GM12878 (cell line): ENCODE data around the gene ATP5PD. TPM values are rescaled to one million over a fixed set of nuclear protein-coding genes. Genes with fewer than 3 reads are reported as not detected.
A peak's percentile ranks its signal among the peaks of the same experiment; 100 is the strongest.

Source experiments
- ATAC-seq: fragments of 200-7000 bp; cut with Tn5 transposase; 3 replicates; pipeline ENCODE4 v1.9.1; 2020; ENCODE audit warnings: mild to moderate bottlenecking, moderate library complexity
- BruUV-seq: library from RNA; stranded (reverse); fragments of 400-500 nt; replicated peaks from 2 replicates; lab custom pipeline; 2021; lab: Mats Ljungman, UMichigan
- CTCF ChIA-PET: fragments of 300-600 bp; sonication (Branson Sonifier 250); formaldehyde crosslinking; extraction: SDS; loops from one replicate; lab custom pipeline; 2021; ENCODE audit warnings: inconsistent platforms; lab: Yijun Ruan, JAX
- POLR2A ChIA-PET: fragments of 350-600 bp; formaldehyde crosslinking; extraction: SDS; loops from one replicate; lab custom pipeline; 2021; ENCODE audit warnings: inconsistent platforms; lab: Charles Lee
- RAD21 ChIA-PET: fragments of 300-600 bp; sonication (Branson Sonifier 250); formaldehyde crosslinking; loops from one replicate; lab custom pipeline; 2023; ENCODE audit warnings: antibody characterized with exemption; ENCODE audit not compliant: unreplicated experiment; lab: Charles Lee
- SMC1A ChIA-PET: fragments of 300-600 bp; sonication (Branson Sonifier 250); formaldehyde crosslinking; loops from one replicate; lab custom pipeline; 2023; ENCODE audit not compliant: unreplicated experiment, uncharacterized antibody; lab: Charles Lee
- DNase-seq: peaks from one replicate; pipeline ENCODE4 v3.0.0-alpha.2; 2011; ENCODE audit warnings: low read depth, low spot score
- FAIRE-seq: peaks from 3 replicates; lab custom pipeline; 2011; peaks lifted over from hg19 to GRCh38; lab: Jason Lieb, UNC
- H2AFZ ChIP-seq: 2 replicates; pipeline ENCODE4 v1.6.0; 2011; ENCODE audit warnings: low read depth, low read length, control low read depth; ENCODE audit not compliant: control insufficient read depth
- H3K27ac ChIP-seq: 2 replicates; pipeline ENCODE4 v1.5.1; 2011; ENCODE audit warnings: control low read depth; ENCODE audit not compliant: control insufficient read depth, insufficient read depth
- H3K27me3 ChIP-seq, 2 experiments: replicated peaks in 1 of 2; 2 replicates each; pipeline versions ENCODE4 v1.6.0 to v1.6.1; 2011; ENCODE audit warnings: low read length in 1 of 2; ENCODE audit not compliant: control insufficient read depth in 2 of 2, insufficient read depth in 2 of 2
- H3K36me3 ChIP-seq, 2 experiments: 2 replicates each; pipeline ENCODE4 v1.5.1; 2011; ENCODE audit warnings: low read length in 1 of 2; ENCODE audit not compliant: control insufficient read depth in 2 of 2, insufficient read depth in 2 of 2
- H3K4me1 ChIP-seq: 2 replicates; pipeline ENCODE4 v1.6.1; 2011; ENCODE audit warnings: mild to moderate bottlenecking, low read length, moderate library complexity, mixed read lengths; ENCODE audit not compliant: control insufficient read depth, insufficient read depth
- H3K4me2 ChIP-seq: 2 replicates; pipeline ENCODE4 v1.6.0; 2011; ENCODE audit warnings: control low read depth; ENCODE audit not compliant: control insufficient read depth, insufficient read depth
- H3K4me3 ChIP-seq: fragments of 200-600 bp; sonication (generic); 2 replicates; pipeline ENCODE4 v1.5.1; 2016
- H3K79me2 ChIP-seq: 2 replicates; pipeline ENCODE4 v1.6.0; 2011; ENCODE audit warnings: low read length; ENCODE audit not compliant: control insufficient read depth, insufficient read depth
- H3K9ac ChIP-seq: 2 replicates; pipeline ENCODE4 v1.8.0; 2011; ENCODE audit warnings: low read length, control low read depth, mixed read lengths; ENCODE audit not compliant: control insufficient read depth, insufficient read depth
- H3K9me3 ChIP-seq: replicated peaks from 3 replicates; pipeline ENCODE4 v1.5.1; 2011; ENCODE audit warnings: mild to moderate bottlenecking, low read length; ENCODE audit not compliant: control insufficient read depth, insufficient read depth
- H4K20me1 ChIP-seq: 2 replicates; pipeline ENCODE4 v1.6.0; 2011; ENCODE audit not compliant: control insufficient read depth, insufficient read depth
- NR2F1 ChIP-seq: fragments of 450-650 bp; conservative IDR thresholded peaks from 2 replicates; pipeline ENCODE4 v1.6.1; 2017; ENCODE audit warnings: mild to moderate bottlenecking
- POLR2A ChIP-seq: IDR thresholded peaks from 2 replicates; pipeline ENCODE4 v1.6.1; 2011; ENCODE audit warnings: low read depth, mild to moderate bottlenecking, low read length
- RFX5 ChIP-seq: IDR thresholded peaks from 2 replicates; pipeline ENCODE4 v1.6.1; 2011; ENCODE audit warnings: low read depth, low read length, improper control_type of control experiment
- WGBS: methylation state at CpG from one replicate; pipeline ENCODE4 v1.1.6; 2016; ENCODE audit warnings: low lambda C conversion rate; ENCODE audit not compliant: insufficient replicate concordance, insufficient coverage; ENCODE audit errors: missing lambda C conversion rate; 5-methylcytosine and 5-hydroxymethylcytosine counted together
- in situ Hi-C: fragments of 300-500 bp; cut with MboI; formaldehyde crosslinking; loops from 9 replicates; pipeline ENCODE4 v1.14.3; 2018; ENCODE audit warnings: mixed read lengths
- intact Hi-C: fragments of 100-400 bp; cut with micrococcal nuclease; formaldehyde crosslinking; loops from one replicate; pipeline ENCODE4 v1.14.2; 2022; ENCODE audit not compliant: unreplicated experiment
- polyA plus RNA-seq, 11 experiments: library from polyadenylated mRNA; depleted of rRNA in 4 of 11; unstranded in 6 of 11; stranded (reverse) in 5 of 11; fragments of >200 nt; fragmentation: Nextera tagmentation in 4 of 11; fragmentation: Illumina TruSeq in 1 of 11; extraction: Ambion mirVana in 4 of 11; extraction: Trizol in 1 of 11; gene quantifications; 1 replicate in 1 of 11; 2 replicates in 10 of 11; pipeline versions ENCODE4 v1.2.1 to v1.2.3, GENCODE V29; 2011 to 2016; ENCODE audit warnings: inconsistent platforms in 2 of 11, missing spikeins in 2 of 11, low read depth in 1 of 11
- total RNA-seq, 4 experiments: library from RNA; depleted of rRNA in 3 of 4; stranded (reverse); fragments of >200 nt in 3 of 4; fragmentation: Illumina TruSeq in 1 of 4; extraction: Trizol in 1 of 4; gene quantifications; 2 replicates each; pipeline versions ENCODE4 v1.2.1 to v1.2.3, GENCODE V29; 2013 to 2021
- TF ChIP-seq, protein P1 (sequence below): fragments of 450-650 bp; IDR thresholded peaks from 2 replicates; pipeline ENCODE4 v1.6.1; 2017; ENCODE audit warnings: mild to moderate bottlenecking, moderate library complexity
- TF ChIP-seq, protein P2 (sequence below): fragments of 450-650 bp; formaldehyde crosslinking; IDR thresholded peaks from 2 replicates; pipeline ENCODE4 v1.4.0; 2020; ENCODE audit warnings: mild to moderate bottlenecking, moderate library complexity

Gene ATP5PD
- total and polyA plus RNA-seq, 10 of the 15 experiments (the other 5 are each of a cell fraction or from before 2014, with no cell fraction given) = 172 to 772 (median 321) TPM

DNA sequence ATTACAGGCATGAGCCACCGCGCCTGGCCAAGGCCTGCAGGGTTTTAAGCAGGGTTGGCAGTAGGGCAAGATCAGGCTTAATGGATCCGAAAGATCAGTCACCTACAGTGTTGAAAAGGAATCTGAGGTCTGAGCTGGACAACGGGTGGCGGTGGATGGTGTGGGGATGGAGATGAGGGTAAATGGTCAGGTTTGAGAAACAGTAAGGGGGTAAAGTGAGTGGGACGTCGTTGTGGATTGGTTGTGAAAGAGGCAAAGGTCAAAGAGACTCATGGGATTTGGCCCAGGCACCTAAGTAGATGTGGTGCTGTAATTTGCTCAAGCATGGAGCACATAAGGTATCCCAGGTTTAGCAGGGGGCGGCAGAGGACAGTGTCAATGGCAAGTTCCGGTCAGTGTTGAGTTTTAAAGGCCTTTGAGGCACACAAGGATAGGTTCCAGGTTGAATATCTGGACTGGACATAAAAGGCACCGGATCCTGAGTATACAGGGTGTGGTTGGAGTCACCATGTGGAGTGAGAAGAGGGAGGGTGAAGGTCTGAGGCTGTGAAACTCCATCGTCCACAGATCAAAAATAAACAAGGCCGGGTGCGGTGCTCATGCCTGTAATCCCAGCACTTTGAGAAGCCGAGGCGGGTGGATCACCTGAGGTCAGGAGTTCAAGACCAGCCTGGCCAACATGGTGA, 39.9 kb upstream of the ATP5PD start (continued):
- TF ChIP-seq, protein P1, sequence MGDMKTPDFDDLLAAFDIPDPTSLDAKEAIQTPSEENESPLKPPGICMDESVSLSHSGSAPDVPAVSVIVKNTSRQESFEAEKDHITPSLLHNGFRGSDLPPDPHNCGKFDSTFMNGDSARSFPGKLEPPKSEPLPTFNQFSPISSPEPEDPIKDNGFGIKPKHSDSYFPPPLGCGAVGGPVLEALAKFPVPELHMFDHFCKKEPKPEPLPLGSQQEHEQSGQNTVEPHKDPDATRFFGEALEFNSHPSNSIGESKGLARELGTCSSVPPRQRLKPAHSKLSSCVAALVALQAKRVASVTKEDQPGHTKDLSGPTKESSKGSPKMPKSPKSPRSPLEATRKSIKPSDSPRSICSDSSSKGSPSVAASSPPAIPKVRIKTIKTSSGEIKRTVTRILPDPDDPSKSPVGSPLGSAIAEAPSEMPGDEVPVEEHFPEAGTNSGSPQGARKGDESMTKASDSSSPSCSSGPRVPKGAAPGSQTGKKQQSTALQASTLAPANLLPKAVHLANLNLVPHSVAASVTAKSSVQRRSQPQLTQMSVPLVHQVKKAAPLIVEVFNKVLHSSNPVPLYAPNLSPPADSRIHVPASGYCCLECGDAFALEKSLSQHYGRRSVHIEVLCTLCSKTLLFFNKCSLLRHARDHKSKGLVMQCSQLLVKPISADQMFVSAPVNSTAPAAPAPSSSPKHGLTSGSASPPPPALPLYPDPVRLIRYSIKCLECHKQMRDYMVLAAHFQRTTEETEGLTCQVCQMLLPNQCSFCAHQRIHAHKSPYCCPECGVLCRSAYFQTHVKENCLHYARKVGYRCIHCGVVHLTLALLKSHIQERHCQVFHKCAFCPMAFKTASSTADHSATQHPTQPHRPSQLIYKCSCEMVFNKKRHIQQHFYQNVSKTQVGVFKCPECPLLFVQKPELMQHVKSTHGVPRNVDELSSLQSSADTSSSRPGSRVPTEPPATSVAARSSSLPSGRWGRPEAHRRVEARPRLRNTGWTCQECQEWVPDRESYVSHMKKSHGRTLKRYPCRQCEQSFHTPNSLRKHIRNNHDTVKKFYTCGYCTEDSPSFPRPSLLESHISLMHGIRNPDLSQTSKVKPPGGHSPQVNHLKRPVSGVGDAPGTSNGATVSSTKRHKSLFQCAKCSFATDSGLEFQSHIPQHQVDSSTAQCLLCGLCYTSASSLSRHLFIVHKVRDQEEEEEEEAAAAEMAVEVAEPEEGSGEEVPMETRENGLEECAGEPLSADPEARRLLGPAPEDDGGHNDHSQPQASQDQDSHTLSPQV = no peak
- TF ChIP-seq POLR2A (no peak), RFX5 (no peak)

DNA sequence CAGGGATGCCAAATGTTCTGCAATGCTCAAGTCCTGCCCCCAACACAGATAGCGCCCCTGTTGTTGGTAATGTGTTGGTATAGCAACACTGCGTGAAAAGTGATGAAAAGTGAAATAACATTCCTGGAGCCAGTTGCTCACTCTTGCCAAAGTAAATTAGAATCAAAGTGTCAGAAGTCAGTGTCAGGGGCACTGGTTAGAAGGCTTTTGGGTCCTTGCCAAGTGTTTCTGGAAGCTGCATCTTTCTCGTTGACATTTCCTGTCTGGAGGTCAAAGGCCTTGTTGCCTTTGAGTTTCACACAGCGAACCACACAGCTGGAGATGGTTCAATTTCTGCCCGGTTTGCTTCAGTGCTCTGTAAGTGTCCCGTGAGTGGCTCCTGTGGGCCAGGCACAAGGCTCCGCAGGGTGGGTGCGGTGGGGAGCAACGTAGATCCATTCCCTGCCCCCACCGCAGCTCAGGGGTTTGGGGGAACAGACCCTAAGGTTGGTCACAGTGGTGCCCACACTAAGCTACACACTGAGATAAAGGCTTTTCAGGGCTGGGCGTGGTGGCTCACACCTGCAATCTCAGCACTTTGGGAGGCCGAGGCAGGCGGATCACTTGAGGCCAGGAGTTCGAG, 37.4 kb upstream of the ATP5PD start:
- CTCF ChIA-PET = interaction anchor here (1.1 to 1.8 kb wide), 2 partner anchors 11 to 30 kb away, joined by 3 to 7 read pairs; no protein-coding TSS in a partner anchor
- no peaks in the 10 kb centered on the region for H3K79me2 ChIP-seq
- TF ChIP-seq NR2F1 = peak; percentile 63; the same call in 1 of the 2 replicates
- TF ChIP-seq, protein P2, sequence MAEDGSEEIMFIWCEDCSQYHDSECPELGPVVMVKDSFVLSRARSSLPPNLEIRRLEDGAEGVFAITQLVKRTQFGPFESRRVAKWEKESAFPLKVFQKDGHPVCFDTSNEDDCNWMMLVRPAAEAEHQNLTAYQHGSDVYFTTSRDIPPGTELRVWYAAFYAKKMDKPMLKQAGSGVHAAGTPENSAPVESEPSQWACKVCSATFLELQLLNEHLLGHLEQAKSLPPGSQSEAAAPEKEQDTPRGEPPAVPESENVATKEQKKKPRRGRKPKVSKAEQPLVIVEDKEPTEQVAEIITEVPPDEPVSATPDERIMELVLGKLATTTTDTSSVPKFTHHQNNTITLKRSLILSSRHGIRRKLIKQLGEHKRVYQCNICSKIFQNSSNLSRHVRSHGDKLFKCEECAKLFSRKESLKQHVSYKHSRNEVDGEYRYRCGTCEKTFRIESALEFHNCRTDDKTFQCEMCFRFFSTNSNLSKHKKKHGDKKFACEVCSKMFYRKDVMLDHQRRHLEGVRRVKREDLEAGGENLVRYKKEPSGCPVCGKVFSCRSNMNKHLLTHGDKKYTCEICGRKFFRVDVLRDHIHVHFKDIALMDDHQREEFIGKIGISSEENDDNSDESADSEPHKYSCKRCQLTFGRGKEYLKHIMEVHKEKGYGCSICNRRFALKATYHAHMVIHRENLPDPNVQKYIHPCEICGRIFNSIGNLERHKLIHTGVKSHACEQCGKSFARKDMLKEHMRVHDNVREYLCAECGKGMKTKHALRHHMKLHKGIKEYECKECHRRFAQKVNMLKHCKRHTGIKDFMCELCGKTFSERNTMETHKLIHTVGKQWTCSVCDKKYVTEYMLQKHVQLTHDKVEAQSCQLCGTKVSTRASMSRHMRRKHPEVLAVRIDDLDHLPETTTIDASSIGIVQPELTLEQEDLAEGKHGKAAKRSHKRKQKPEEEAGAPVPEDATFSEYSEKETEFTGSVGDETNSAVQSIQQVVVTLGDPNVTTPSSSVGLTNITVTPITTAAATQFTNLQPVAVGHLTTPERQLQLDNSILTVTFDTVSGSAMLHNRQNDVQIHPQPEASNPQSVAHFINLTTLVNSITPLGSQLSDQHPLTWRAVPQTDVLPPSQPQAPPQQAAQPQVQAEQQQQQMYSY (CRISPR knock-in tag) = no peak
- TF ChIP-seq, all 136 proteins: peak for 1
- peaks cover 22% of the 10 kb centered on the region for H3K4me1 ChIP-seq
- no peak for FAIRE-seq
- no peak for DNase-seq
- no peak overlapping the region for H3K9ac ChIP-seq
- H2AFZ ChIP-seq = no peak overlapping the region
- POLR2A ChIA-PET = interaction anchor here (0.6 to 1.5 kb wide), 2 partner anchors 10 to 312 kb away, joined by 3 to 5 read pairs; no protein-coding TSS in a partner anchor
- no peak overlapping the region for H3K4me2 ChIP-seq
- WGBS = 69% methylated on average over 14 of the region's 14 CpGs
- in situ Hi-C loops = no loop called here
- H3K9me3 ChIP-seq = no peaks in the 10 kb centered on the region
- no peaks in the 10 kb centered on the region for H3K27me3 ChIP-seq
- SMC1A ChIA-PET = interaction anchor here (1.1 kb wide), 1 partner anchor 30 kb away, joined by 3 read pairs; no protein-coding TSS in a partner anchor
- H3K27ac ChIP-seq = no peak overlapping the region
- H3K4me3 ChIP-seq = no peak overlapping the region
- H4K20me1 ChIP-seq = no peaks in the 10 kb centered on the region
- RAD21 ChIA-PET = interaction anchor here (1.2 to 1.7 kb wide), 3 partner anchors 15 to 36 kb away, joined by 3 to 6 read pairs (median 5); no protein-coding TSS in a partner anchor
- no TSS peak for BruUV-seq
- H3K36me3 ChIP-seq = no peaks in the 10 kb centered on the region
- intact Hi-C loops = no loop called here
- no peak for ATAC-seq
